GM12865 (cell line): ENCODE data around the gene KIF4B.
"Not testable (repeated sequence)": the region's sequence is repeated elsewhere in the genome, so short reads cannot be mapped to it uniquely, and the experiment has no call there.

Source experiments
- DNase-seq: peaks from one replicate; pipeline ENCODE4 v3.0.0; 2010; ENCODE audit warnings: low read depth
- H3K4me3 ChIP-seq: 2 replicates; pipeline ENCODE4 v1.5.1; 2011; ENCODE audit warnings: mild to moderate bottlenecking, low read depth, low read length, control low read depth
- CTCF ChIP-seq: IDR thresholded peaks from 2 replicates; pipeline ENCODE4 v1.5.1; 2011; ENCODE audit warnings: low read length, control low read depth, low read depth, inconsistent platforms; ENCODE audit not compliant: insufficient read depth; ENCODE audit errors: missing control alignments

KIF4B gene

GRCh38 chr5:154995679-154996078 is 17.9 kb upstream of the KIF4B start:
- H3K4me3 ChIP-seq = no peak overlapping the region
- DNase-seq = no peak
- TF ChIP-seq CTCF = no peak

DNA sequence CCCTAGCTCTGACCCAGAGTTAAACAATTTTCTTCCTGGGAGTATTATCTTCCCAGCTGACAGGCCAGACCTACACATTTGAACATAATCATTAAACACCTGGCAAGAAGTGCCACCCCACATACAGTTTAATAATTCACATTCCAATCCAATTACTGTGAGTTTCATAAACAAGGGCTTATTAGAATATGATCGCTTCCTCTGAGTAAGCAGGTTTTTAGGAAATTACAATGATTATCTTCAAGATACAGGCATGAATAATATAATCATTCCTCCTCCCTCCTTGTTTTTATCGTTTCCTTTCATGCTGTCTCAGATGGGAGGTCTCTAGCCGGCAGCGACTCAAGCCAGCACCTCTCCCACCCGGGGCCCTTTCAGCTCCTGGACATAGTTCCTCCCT is 15.8 kb upstream of the KIF4B start:
- no peak for DNase-seq
- no peak for TF ChIP-seq CTCF
- H3K4me3 ChIP-seq = no peak overlapping the region

GRCh38 chr5:154999865-155000264 is 13.7 kb upstream of the KIF4B start:
- TF ChIP-seq CTCF = no peak
- no peak overlapping the region for H3K4me3 ChIP-seq
- DNase-seq = peak; percentile 32

GRCh38 chr5:155001523-155001922 is 12.0 kb upstream of the KIF4B start:
- H3K4me3 ChIP-seq = no peak overlapping the region
- DNase-seq = no peak
- TF ChIP-seq CTCF = no peak

DNA sequence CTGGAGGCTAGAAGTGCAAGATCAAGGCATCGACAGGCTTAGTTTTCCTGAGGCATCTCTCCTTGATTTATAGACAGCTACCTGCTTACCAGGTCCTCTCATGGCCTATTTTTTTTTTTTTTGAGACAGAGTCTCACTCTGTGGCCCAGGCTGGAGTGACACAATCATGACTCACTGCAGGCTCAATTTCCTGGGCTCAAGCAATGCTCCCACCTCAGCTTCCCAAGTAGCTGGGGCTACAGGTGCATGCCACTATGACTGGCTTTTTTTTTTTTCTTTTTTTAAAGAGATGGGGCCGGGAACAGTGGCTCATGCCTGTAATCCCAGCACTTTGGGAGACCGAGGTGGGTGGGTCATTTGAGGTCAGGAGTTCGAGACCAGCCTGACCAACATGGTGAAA is 10.8 kb upstream of the KIF4B start:
- not testable (repeated sequence) for DNase-seq, H3K4me3 ChIP-seq

- DNase-seq = peak; percentile 56
- TF ChIP-seq CTCF = peak; percentile 64
- no peak overlapping the region for H3K4me3 ChIP-seq
Observed at GRCh38 chr5:155004138-155004744, 9.3 kb upstream of the KIF4B start.

DNA sequence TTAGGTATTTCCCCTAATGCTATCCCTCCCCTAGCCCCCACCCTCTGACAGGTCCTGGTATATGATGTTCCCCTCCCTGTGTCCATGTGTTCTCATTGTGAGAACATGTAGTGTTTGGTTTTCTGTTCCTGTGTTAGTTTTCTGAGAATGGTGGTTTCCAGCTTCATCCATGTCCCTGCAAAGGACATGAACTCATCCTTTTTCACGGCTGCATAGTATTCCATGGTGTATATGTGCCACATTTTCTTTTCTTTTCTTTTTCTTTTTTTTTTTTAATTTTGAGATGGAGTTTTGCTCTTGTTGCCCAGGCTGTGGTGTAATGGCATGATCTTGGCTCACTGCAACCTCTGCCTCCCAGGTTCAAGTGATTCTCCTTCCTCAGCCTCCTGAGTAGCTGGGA is 7.3 kb upstream of the KIF4B start:
- H3K4me3 ChIP-seq, DNase-seq: not testable (repeated sequence)

GRCh38 chr5:155008669-155009068 is 4.9 kb upstream of the KIF4B start:
- H3K4me3 ChIP-seq = no peak overlapping the region
- TF ChIP-seq CTCF = no peak
- no peak for DNase-seq
